GM19324 (cell line): ENCODE measurements around the gene RERG.

ENCODE experiments used
- ATAC-seq: cut with Tn5 transposase; IDR thresholded peaks from one replicate; pipeline ENCODE4 v1.9.1; 2021; ENCODE audit warnings: mild to moderate bottlenecking, moderate library complexity; ENCODE audit not compliant: unreplicated experiment, low FRiP score

The RERG gene

DNA sequence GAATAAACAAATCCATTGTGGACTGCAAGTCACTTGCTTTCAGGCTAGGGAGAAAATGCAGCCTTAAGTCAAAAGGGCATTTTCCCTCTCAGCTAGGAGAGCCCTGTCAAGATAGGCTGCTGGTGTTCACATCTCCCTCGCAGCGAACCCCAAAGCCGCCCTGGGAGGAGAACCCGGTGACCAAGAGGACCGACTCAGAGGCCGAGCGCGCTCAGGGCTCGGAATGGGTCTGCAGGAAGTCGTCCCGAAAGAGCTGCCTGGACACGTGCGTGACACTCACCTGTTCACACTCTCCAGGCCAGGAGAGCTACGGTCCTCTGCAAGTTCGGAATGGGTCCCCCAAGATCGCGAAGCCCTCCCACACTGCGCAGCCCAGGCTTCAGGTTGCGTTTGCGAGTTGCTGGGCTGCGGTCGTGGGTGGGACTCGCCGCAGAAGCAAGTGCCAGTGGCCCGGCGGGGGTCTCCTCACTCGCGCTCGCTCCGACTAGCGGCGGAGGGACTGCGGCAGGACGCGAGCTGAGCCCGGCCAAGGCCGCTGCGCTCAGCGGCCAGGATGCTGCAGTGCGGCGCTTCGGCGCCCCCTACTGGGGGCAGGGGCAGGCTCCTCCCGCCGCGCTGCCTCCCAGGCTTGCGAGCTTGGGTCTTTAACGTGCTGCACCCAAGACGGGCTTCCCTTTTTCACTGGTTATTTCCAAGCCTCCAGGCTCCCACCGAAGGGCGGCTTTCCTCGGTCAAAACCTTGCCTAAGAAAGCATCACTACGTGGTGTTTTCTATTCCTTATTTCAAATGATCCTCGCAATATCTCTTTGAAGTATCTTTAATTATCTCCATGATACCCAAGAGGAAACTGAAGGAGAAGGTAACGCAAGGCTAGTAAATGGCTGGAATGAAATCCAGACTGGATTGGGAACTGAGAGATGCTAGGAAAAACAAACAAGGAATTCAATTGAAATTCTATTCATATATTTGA lies at the start of gene RERG:
Gene RERG, minus strand, starts transcription at position 503 of the 971 bp plus-strand sequence. CDS start 3,928 bp downstream, outside the sequence.
- ATAC-seq: peak; percentile 97

- no peak for ATAC-seq
Observed at GRCh38 chr12:15270591-15270990, 49.4 kb upstream of the RERG start.

GRCh38 chr12:15268927-15269552 lies 47.8 kb upstream of the RERG start:
- peak; percentile 56 for ATAC-seq

- ATAC-seq: no peak
Observed at GRCh38 chr12:15268309-15268708, 47.1 kb upstream of the RERG start.

DNA sequence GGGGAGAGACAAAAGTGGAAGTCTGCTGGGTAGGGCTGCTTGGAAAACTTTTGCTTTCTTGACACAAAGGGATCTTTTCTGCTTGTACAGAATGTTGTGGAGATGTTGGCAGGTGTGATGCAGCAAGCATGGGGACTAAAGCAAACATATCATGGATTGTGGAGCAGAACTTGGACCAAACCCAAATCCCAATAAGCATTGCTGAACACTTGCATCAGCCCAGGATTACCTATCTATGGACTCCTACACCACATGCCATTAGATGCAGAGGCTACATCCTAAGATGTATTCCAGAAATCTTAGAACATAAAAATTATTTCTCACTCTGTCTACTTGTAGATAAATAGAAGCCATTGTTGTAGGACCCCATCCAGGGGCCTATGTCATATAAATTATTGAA lies 44.7 kb upstream of the RERG start:
- ATAC-seq: no peak

GRCh38 chr12:15256761-15257160 lies 35.5 kb upstream of the RERG start:
- no peak for ATAC-seq

- ATAC-seq: no peak
Observed at GRCh38 chr12:15253990-15254389, 32.8 kb upstream of the RERG start.

- ATAC-seq: no peak
Observed at GRCh38 chr12:15244926-15245325, 23.7 kb upstream of the RERG start.

DNA sequence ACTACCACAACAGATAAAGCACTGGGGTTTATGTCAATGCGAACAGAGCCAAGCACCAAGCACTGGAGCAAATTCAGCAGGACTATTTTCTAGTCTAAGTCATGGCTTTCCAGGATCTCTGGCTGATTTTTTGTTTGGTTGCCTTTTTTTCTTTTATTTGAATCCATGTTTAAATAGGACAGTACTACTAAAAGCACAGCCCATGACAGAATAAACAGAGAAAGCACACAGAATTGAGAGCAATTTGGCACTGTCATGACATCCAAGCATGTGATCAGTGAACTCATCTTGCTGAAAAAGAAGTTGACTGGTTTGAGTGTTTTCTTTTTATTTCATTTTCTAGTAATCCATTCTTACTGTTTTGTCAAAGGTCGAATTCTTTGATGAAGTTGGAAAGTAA lies 23.1 kb upstream of the RERG start:
- no peak for ATAC-seq

DNA sequence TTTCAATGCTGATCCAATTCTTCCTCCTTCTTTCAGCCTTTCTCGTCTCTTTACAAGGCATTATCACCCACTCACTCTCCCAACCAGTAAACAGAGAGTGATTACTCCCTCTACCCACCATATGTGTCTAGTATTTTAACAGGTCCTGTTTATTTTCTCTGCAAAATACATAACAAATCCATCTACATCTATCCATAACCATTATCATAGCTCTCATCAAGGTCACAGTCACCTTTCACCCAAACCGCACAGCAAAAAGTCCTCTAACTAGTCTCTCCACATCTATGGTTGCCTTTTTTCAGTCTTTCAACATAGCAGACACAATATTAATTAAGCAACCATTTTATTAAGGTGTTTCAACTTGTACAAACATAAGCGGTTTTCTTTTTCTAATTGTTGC lies 21.9 kb upstream of the RERG start:
- no peak for ATAC-seq

GRCh38 chr12:15240898-15241297 lies 19.7 kb upstream of the RERG start:
- ATAC-seq: no peak

GRCh38 chr12:15234508-15234907 lies 13.3 kb upstream of the RERG start:
- no peak for ATAC-seq

DNA sequence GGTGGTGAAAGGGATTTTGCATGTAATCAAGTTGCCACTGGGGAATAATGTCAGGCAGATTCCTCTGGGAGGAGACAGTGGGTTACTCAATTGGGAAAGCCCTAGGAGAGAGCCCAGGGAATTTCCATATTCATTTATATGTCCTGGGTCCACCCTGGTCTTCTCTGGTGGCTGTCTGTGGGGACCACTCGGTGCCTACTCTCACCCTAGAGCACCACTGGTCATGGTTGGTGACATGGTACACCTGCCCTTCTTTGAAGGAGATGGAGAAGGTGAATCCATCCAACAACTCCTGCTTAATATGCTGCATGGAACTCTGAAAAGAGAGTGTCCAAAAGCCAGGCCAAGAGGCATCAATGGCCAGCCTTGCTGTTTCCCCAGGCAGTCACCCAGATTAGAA lies 12.8 kb upstream of the RERG start:
- no peak for ATAC-seq

DNA sequence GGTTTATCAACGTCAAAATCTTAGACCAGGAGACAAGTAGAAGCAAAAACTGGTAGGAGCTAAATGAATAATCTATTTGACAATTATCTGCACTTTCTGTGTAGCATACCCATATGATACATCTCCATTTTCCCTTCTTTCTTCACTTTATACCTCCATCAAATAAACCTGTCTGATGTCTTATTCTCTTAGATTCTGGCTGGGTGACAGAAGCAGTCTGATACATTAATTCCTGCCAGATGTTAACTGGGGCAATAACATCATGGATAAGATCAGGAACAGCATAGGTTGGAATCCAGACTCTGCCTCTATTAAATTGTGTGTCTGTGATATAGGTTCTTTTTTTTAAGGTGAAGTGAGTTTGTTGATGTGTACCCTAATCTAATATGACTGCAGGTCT lies 11.7 kb upstream of the RERG start:
- no peak for ATAC-seq

- no peak for ATAC-seq
Observed at GRCh38 chr12:15231493-15231892, 10.3 kb upstream of the RERG start.

DNA sequence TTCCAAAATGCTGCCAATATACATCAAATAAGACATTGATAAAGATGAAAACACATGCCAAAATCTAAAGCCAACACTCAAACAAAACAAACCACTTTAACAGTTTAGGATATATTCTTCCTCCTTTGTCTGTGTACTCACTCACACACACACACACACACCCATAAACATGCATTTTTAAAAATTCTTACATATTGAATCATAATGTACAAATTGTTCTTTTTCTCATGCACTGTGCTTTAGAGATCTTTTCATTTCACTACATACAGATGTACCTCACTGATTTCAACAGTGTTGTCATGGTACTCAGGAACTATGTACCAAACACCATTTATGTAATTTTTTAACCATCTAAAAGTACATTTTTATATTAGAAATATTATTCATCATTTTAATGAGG lies 9.5 kb upstream of the RERG start:
- ATAC-seq: no peak

- ATAC-seq: no peak
Observed at GRCh38 chr12:15230137-15230536, 8.9 kb upstream of the RERG start.

DNA sequence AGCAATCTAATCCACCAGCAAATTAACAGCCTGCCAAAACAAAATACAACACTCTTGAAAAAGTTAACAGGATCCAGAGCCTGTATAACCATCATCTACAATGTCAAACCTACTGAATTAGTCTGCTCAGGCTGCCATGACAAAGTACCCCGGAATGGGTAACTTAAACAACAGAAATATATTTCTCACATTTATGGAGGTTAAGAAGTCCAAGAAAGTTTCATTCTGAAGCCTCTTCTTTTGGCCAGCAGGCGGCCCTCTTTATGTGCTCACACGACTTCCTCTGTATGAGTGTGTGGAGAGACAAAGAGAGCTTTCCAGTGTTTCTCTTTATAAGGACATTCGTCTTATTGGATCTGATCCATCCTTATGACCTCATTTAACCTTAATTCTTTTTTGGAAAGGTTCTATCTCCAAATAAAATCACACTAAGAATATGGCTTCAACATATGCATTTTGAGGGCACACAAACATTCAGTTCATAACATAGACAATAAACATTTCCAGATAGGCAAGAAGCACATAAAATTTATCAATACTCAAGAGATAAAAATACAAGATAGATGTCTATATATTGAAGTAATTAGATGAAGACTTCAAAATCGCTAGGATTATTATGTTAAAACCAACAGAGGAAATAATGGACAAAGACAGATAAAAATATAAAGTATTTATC lies 5.9 kb upstream of the RERG start:
- no peak for ATAC-seq

- peak; percentile 49 for ATAC-seq
Observed at GRCh38 chr12:15225863-15226218, 4.6 kb upstream of the RERG start.

GRCh38 chr12:15225136-15225862 lies 4.1 kb upstream of the RERG start:
- ATAC-seq: peak; percentile 6

DNA sequence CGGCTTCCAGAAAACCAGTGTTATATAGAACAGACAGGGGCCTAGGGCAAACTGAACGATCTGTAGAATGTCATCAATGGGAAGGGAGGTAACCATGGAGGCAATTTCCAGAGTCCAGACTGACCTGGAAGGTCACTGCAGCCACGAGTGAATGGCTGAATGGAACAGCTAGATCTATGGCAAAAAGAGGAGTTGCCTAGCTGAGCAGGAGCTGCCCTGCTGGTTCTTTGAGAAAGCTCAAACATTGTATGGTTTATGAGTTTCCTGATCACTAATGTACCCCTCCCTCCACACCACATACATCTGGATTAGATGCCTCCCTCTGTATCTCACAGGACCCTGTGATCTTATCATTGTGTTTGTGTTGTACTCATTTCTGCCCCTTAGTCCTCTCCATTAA lies 1.0 kb upstream of the RERG start:
- ATAC-seq: no peak
